ENCODE results near the gene CMC1.

CMC1 gene

DNA sequence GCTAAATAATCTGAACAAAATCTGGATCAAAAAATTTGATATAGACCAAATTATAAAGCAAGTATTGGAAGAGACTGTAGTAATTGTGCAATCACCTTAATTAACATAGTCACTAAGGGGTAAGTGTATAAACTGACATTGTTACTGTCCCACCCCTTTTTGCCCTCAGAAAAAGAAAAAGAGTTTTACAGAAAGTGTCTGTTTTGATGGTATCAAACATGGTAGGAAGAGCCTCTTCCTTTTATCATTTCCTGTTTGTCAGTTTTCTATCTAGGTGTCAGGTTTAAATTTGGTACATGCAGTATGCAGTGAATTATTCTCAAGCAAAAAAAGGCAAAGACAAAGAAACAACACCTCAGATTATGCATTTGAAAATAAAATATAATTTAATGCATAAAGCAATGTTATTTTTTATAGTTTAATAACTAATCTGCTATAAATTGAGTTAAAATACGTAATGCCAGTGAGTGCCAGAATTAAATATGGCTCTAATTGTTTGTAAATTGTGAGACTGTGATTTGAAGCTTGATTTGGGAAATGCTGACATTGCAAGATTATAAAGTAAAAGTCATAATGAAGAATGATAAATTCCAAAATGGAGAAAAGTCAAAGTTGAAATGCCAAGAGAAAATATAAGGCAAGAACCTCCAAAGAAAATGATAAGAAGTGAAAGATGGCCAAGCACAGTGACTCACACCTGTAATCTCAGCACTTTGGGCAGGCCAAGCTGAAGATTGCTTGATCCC is 30.3 kb upstream of the CMC1 start:
- H3K4me3 ChIP-seq (ENCODE audit: low read depth, low read length): no peak overlapping the region
- TF ChIP-seq, protein P1, sequence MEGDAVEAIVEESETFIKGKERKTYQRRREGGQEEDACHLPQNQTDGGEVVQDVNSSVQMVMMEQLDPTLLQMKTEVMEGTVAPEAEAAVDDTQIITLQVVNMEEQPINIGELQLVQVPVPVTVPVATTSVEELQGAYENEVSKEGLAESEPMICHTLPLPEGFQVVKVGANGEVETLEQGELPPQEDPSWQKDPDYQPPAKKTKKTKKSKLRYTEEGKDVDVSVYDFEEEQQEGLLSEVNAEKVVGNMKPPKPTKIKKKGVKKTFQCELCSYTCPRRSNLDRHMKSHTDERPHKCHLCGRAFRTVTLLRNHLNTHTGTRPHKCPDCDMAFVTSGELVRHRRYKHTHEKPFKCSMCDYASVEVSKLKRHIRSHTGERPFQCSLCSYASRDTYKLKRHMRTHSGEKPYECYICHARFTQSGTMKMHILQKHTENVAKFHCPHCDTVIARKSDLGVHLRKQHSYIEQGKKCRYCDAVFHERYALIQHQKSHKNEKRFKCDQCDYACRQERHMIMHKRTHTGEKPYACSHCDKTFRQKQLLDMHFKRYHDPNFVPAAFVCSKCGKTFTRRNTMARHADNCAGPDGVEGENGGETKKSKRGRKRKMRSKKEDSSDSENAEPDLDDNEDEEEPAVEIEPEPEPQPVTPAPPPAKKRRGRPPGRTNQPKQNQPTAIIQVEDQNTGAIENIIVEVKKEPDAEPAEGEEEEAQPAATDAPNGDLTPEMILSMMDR (IDR thresholded peaks at IDR 0.05; ENCODE audit: borderline replicate concordance, insufficient read depth, low read depth, low read length): no peak

DNA sequence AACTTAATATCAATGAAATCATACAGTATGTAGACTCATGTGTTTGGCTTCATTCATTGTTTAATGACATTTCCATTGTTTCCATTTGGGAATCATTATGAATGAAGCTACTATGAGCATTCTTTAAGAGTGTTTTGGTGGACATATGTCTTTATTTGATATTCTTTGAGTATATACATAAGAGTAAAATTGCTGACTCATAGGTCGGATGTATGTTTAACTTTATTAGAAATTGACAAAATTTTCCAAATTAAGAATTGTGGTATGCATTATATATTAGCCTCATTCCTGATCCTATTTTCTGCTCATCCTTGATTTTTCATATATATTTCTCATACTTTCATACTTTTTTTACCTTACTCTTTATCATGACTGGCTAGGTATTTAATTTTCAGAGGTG is 28.7 kb upstream of the CMC1 start:
- TF ChIP-seq, protein P1 (IDR thresholded peaks at IDR 0.05; ENCODE audit: borderline replicate concordance, insufficient read depth, low read depth, low read length): no peak
- no peak overlapping the region for H3K4me3 ChIP-seq (ENCODE audit: low read depth, low read length)

DNA sequence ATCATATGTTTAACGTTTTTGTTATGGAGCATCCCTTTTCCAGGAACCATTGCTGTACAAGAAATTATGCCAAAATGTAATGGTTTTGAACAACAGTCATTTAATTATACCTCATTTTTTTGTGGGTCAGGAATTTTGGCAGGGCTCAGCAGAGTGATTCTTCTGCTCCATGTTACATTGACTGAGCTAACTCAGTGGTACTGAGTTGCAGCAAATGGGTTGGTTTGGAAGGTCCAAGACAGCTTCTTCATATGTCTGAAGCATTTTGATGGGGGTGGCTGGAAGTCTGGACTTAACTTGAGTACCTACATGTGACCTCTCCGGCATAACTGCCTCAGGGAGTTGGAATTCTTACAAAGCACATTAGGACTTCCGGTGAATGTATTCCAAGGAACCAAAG is 26.0 kb upstream of the CMC1 start:
- H3K4me3 ChIP-seq (ENCODE audit: low read depth, low read length): no peak overlapping the region
- TF ChIP-seq, protein P1 (IDR thresholded peaks at IDR 0.05; ENCODE audit: borderline replicate concordance, insufficient read depth, low read depth, low read length): no peak

DNA sequence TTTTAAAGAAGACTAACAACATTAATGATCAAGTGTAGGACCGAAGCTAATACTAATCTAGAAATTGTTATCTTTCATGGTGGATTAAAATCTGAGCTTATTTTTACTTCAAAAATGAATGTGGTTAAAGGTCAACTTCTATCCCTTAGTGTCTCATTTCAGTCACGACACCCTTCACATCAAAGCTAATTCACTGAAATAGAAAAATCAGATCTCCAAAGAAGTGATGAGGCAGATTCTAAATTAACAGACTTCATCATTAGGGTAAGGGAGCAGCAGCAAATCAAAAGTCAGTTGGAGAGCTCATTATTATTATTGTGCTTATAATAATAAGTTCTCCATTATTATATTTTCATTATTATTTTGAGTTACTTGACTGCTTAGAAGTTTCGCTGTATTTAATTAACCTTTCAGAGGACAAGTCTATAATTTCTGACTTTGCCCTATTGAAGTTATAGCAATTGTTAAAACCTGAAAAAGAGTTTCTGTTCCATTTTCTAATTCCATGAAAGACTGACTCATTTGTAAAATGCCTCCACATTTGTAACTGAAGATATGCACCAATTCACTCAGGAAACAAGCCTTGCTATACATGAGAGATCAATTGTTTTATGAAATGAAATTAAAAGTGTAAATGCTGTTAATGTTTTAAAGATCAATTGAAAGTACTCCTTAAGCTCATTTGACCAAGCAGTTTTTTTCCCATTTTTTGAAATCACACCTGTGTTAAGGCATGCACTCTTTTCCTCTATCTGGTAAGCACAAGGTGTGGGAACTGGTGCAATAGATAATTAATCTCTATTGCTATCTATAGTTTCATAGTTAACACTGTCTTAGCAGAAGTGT is 23.1 kb upstream of the CMC1 start:
- TF ChIP-seq, protein P1 (IDR thresholded peaks at IDR 0.05; ENCODE audit: borderline replicate concordance, insufficient read depth, low read depth, low read length): no peak
- H3K4me3 ChIP-seq (ENCODE audit: low read depth, low read length): no peak overlapping the region

DNA sequence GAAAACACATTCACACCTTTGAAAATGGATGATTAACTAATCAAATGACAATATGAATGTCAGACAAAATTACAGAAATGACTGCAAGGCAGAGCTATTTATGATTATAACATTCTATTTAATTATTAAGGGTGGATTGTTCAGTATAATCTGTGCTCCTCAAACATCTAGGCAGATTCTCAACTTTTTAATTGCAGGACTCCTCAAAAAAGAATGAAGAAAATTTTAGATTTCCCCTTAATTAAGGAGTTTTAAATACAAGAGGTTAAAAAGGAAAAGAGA is 22.6 kb upstream of the CMC1 start:
- TF ChIP-seq, protein P1 (IDR thresholded peaks at IDR 0.05; ENCODE audit: borderline replicate concordance, insufficient read depth, low read depth, low read length): no peak
- no peak overlapping the region for H3K4me3 ChIP-seq (ENCODE audit: low read depth, low read length)

DNA sequence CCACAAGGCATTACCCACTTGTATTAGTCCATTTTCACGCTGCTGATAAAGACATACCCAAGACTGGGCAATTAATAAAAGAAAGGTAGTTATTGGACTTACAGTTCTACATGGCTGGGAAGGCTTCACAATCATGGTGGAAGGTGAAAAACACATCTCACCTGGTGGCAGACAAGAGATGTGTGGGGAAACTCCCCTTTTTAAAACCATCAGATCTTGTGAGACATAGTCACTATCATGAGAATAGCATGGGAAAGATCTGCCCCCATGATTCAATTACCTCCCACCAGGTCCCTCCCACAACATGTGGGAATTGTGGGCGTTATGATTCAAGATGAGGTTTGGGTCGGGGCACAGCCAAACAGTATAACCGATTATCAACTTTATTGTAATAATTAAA is 17.0 kb upstream of the CMC1 start:
- TF ChIP-seq, protein P1 (IDR thresholded peaks at IDR 0.05; ENCODE audit: borderline replicate concordance, insufficient read depth, low read depth, low read length): no peak
- H3K4me3 ChIP-seq (ENCODE audit: low read depth, low read length): no peak overlapping the region

DNA sequence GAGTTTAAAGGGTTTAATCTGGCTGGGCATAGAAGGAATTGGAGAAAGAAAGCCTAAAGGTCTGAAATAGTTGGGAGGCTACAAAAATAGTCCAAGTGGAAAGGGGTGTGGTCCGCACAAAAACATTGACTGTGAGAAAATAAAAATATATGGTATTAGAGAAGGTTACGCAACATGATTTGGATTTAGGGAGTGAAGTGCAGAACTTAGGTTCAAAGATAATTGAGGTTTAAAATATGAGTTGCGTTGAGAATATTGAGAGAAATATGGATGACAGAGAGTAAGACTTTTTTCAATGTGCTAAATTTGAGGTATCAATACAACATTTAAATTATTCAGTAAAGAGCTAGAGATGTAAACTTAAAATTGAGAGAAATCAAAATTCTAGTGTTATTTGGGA is 15.4 kb upstream of the CMC1 start:
- TF ChIP-seq, protein P1 (IDR thresholded peaks at IDR 0.05; ENCODE audit: borderline replicate concordance, insufficient read depth, low read depth, low read length): no peak
- no peak overlapping the region for H3K4me3 ChIP-seq (ENCODE audit: low read depth, low read length)

Measured in GM12875 (cell line).